GM19468 (cell line): Measurements from ENCODE around the gene FIZ1.
"Not testable (repeated sequence)": the region's sequence is repeated elsewhere in the genome, so short reads cannot be mapped to it uniquely, and the experiment has no call there.

ENCODE experiments used
- ATAC-seq: cut with Tn5 transposase; IDR thresholded peaks from one replicate; pipeline ENCODE4 v1.9.1; 2021; ENCODE audit warnings: mild to moderate bottlenecking, moderate library complexity, moderate number of reproducible peaks; ENCODE audit not compliant: unreplicated experiment; ENCODE audit errors: extremely low read depth

Gene FIZ1

GRCh38 chr19:55598719-55599467 is 424 bp downstream of the FIZ1 start:
- peak; percentile 33 for ATAC-seq

DNA sequence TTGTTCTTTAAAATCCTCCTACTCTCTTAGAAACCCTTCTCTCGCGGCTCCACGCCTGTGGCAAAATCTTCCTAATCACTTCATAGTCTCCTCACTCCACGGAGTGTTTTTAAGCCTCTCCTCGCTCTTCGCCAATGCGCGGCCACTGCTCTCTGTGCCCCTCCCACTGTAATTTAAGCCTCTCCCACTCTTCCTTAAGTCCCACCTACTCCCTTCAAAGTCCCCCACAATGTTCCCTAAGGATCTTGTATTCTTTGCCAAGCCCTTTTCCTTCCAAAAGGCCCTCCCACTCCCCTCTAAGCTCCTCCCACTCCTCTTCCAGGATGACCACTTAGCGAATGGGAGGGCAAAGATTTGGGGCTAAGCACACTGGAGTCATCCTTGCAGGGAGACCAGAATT is 1.3 kb downstream of the FIZ1 start:
- ATAC-seq: no peak

DNA sequence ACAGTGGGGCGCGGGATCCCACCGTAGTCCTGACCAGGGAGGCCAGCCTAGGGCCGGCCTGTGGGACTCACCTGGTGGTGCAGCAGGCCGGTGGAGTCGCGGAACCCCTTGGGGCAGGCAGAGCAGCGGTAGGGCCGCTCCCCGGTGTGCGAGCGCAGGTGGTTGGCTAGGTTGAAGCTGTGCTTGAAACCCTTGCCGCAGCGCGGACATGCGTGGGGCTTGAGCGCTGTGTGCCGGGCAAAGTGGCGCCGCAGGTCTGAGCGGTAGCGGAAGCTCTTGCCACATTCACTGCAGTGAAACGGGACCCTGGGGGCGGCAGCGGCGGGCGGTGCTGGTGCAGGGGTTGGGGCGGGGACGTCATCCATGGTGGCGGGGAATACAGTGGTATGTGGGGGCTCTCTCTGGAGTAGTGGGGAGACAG is 1.8 kb downstream of the FIZ1 start:
- ATAC-seq: no peak

GRCh38 chr19:55596304-55596703 is 3.0 kb downstream of the FIZ1 start:
- ATAC-seq: no peak

GRCh38 chr19:55594996-55595545 is 4.2 kb downstream of the FIZ1 start:
- no peak for ATAC-seq

DNA sequence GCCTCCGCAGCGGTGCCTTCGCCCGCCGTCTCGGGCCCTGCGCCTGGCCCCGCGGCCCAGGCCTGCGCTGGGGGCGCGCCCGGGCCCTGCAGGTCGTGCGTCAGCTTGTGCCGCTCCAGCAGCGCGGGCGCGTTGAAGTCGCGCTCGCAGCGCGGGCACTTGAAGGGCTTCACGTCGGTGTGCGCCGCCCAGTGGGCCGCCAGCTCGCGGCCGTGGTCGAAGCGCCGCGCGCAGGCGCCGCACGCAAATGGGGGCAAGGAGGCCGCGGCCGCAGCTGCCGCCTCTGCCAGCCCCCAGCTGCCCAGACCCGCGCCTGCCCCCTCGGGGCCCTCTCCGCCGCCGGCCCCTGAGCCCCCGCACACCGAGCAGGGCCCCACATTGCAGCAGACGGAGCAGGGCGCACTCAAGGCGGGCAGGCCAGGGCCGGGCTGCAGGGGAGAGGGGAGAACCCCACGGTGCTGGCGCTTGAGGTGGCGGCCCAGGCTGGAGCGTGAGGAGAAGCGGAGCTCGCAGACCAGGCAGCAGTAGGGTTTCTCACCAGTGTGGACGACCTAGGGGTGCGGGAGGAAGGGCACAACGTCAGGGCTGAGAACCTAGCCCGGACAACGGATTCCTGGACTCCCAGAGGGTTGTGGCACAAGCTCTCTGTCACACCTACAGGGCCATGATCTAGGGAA is 6.1 kb downstream of the FIZ1 start:
- ATAC-seq: no peak

DNA sequence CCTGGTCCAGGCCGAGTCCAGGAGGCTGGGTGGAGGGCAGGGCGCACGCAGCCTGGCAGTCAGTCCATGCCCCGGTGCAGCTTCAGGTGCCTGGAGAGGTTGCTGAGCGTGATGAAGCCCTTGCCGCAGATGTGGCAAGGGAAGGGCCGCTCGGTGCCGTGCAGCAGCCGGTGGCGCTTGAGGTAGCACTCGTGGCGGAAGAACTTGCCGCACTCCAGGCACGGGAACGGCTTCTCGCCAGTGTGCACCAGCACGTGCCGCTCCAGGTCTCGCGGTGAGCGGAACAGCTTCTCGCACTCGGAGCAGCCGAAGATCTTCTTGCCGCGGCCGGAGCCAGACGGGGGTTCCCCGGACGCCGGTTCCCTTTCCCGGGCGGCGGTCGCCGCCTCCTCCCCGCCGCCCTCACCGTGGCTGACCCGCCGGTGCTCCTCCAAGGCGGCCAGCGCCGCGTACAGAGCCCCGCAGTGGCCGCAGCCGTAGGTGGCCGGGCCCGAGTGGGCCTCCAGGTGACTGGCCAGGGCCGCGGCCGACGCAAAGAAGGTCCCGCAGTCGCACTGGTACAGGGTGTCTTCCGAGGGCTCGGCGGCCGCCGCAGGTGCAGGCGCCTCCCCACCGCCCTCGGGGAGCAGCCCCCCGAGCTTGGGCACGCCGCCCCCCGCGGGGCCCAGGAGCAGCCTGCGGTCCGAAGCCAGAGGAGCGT is 6.8 kb downstream of the FIZ1 start:
- no peak for ATAC-seq

DNA sequence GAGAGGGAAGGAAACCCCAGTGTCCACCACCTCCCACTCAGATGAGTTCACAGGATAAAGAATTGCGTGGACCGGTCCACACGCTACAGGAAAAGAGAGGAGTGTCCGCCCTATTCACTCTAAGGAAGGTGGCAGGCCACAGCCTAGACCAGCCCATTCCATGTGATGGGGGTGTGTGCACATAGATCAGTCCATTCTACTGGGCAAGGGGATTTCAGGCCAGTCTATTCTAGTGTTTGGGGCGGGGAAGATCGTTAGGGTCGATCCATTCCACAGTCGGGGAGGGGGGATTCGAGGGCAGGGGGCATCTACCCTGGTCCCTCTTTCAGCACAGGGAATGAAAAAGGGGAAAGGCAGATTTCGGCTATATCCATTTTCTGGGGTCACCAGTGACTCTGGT is 7.8 kb downstream of the FIZ1 start:
- no peak for ATAC-seq

DNA sequence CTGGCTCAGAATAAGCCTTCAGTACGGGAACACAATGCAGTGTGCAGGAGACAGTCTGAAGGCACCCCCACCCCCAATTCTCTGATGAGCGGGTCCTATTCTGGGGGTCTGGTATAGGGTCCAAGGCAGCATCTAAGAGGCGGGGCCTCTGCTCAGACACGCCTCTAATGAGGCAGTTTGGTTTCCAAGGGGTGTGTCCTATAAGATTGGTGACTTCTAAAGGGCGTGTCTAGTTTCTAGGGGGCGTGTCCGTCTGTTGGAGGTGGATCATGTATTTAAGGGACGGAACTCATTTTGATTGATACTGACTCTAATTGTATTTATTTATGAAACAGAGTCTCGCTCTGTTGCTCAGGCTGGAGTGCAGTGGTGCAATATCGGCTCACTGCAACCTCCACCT is 8.7 kb downstream of the FIZ1 start:
- ATAC-seq: no peak

DNA sequence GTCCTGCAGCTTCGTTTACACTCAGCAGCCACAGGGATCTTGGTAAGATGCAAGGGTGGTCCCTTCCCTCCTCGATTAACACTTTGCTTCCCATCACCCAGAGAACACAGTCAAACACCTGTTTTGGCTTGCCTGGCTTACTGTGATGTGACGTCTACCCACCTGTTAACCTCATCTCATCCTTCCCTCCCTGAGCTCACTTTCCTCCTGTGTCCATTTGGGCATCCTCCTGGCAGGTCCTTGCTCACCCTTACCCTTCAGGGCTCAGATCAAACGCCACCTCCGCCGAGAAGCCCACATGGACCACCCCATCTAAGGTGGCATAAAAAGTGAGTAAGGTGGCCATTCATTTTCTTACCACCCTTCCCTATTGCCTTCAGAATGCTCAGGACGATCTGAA is 9.2 kb downstream of the FIZ1 start:
- no peak for ATAC-seq

GRCh38 chr19:55588738-55589137 is 10.6 kb downstream of the FIZ1 start:
- no peak for ATAC-seq

- ATAC-seq: peak; percentile 72
Measured at GRCh38 chr19:55586976-55587668, 12.2 kb downstream of the FIZ1 start.

DNA sequence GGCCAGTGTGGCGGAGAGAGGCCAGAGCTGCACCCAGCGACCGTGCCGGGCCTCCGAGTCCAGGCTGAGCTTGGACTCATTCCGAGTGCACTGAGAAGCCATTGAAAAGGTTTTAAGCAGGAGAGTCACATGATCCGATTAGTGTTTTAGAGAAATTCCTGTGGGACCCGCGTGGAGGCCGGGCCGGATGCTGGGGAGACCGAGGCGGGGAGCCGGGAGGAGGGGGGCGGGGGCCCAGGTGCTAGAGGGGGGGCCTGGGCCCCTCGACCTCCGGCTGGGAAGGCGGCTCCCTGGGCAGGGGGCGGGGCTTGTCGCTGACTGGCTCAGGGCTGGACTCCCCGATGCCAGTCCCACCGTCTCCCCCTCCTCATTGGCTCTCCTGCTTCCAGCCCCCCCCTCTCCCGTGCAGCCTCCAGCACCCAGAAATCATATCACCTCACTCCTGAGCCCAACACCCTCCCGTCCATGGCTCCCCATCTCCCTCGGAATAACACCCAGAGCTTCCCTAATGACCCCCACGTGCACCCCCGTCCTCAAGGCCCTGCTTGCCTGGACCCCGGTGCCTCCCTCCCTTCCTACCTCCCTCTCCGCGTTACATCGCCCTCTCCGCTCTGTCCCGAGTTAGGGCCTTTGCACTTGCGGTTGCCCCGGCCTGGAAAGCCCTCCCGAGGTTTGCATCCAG is 13.5 kb downstream of the FIZ1 start:
- no peak for ATAC-seq

GRCh38 chr19:55584871-55585270 is 14.4 kb downstream of the FIZ1 start:
- no peak for ATAC-seq

DNA sequence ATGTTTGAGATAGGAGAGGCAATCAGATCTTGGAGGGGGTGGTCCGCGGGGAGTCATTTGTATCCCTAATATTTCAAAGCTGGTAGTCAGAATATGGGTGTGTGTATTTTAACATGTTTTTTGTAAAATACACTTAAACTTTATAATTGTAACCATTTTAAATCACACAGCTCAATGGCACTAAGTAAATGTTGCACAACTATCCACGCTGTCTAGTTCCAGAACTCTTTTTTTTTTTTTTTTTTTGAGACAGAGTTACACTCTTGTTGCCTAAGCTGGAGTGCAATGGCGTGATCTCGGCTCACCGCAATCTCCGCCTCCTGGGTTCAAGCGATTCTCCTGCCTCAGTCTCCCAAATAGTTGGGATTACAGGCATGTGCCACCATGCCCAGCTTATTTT is 15.4 kb downstream of the FIZ1 start:
- ATAC-seq: not testable (repeated sequence)

DNA sequence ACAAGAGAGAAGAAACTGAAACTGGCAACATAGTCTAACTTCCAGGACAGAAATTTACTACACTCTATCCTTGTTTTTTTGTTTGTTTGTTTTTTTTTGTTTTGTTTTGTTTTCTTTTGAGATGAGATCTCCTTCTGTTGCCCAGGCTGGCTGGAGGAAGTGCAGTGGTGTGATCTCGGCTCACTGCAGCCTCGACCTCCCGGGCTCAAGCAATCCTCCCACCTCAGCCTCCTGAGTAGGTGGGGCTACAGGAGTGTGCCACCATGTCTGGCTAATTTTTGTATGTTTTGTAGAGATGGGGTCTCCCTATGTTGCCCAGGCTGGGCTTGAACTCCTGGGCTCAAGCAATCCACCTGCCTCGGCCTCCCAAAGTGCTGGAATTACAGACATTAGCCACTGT is 17.0 kb downstream of the FIZ1 start:
- not testable (repeated sequence) for ATAC-seq

- ATAC-seq: no peak
Measured at GRCh38 chr19:55581823-55582223, 17.5 kb downstream of the FIZ1 start.

DNA sequence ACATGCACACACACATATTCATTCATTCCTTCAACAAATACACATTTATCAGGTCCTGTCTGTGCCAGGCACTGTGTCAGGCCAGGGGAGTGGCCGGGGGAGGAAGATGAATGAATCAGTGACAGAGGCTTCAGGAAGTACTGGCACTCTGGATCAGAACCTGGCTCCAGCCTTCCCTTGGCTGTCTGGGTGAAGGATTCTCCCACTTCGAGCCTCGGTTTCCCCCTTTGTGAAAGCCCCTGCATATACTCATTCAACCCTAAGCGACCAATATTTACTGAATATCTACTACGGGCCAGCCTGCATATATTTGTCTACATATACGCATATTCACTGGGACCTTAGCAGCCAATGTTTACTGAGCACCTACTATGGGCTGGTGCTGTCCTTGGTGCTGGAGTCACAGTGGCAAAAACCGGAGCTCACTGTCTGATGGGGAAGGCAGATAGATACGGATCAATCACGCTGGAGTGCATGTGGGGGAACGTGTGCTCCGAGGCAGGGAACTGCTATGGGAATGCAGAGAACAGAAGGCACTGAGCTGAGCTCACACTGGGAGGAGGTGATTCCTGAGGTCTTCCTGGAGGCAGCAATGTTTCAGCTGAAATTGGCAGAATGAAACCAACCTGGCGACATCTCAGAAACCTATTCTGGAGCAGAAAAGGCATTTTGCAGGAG is 18.0 kb downstream of the FIZ1 start:
- no peak for ATAC-seq

GRCh38 chr19:55580628-55581144 is 18.6 kb downstream of the FIZ1 start, which contains the start of gene ZNF579:
Gene ZNF579 (minus strand): TSS chr19:55580848. CDS start chr19:55579639, 1,209 bp downstream.
- no peak for ATAC-seq
